Smooth muscle cell (in vitro differentiated cells): ENCODE data around the gene LPCAT3. TPM values are rescaled to one million over a fixed set of nuclear protein-coding genes. Genes with fewer than 3 reads are reported as not detected.

Source experiments
- DNase-seq: peaks from one replicate; lab custom pipeline; 2025; ENCODE audit not compliant: unreplicated experiment; lab: John Stamatoyannopoulos, UW
- H2AFZ ChIP-seq: fragments of 200-600 bp; sonication (generic); 2 replicates; pipeline ENCODE4 v1.6.0; 2016; ENCODE audit warnings: antibody characterized with exemption, low read depth, mild to moderate bottlenecking
- H3F3A ChIP-seq: fragments of 200-600 bp; sonication (generic); 2 replicates; pipeline ENCODE4 v1.6.0; 2017; ENCODE audit warnings: antibody characterized with exemption, low read depth
- H3K27ac ChIP-seq: fragments of 200-600 bp; sonication (generic); 2 replicates; pipeline ENCODE4 v1.5.1; 2016; ENCODE audit warnings: low read depth, mild to moderate bottlenecking
- H3K27me3 ChIP-seq: fragments of 200-600 bp; sonication (generic); 2 replicates; pipeline ENCODE4 v1.6.1; 2016; ENCODE audit warnings: low read depth, mild to moderate bottlenecking
- H3K36me3 ChIP-seq: fragments of 200-600 bp; sonication (generic); 2 replicates; pipeline ENCODE4 v1.5.1; 2016; ENCODE audit warnings: low read depth
- H3K4me1 ChIP-seq: fragments of 200-600 bp; sonication (generic); 2 replicates; pipeline ENCODE4 v1.5.1; 2016; ENCODE audit warnings: low read depth
- H3K4me2 ChIP-seq: fragments of 200-600 bp; sonication (generic); 2 replicates; pipeline ENCODE4 v1.6.0; 2016; ENCODE audit warnings: mild to moderate bottlenecking
- H3K4me3 ChIP-seq: fragments of 200-600 bp; sonication (generic); 2 replicates; pipeline ENCODE4 v1.5.1; 2016; ENCODE audit warnings: mild to moderate bottlenecking
- H3K79me2 ChIP-seq: fragments of 200-600 bp; sonication (generic); 2 replicates; pipeline ENCODE4 v1.6.0; 2016; ENCODE audit warnings: low read depth, mild to moderate bottlenecking
- H3K9ac ChIP-seq: fragments of 200-600 bp; sonication (generic); 2 replicates; pipeline ENCODE4 v1.6.0; 2016; ENCODE audit warnings: low read depth
- H3K9me3 ChIP-seq: fragments of 200-600 bp; sonication (generic); replicated peaks from 2 replicates; pipeline ENCODE4 v1.5.1; 2016; ENCODE audit warnings: low read depth
- H4K20me1 ChIP-seq: fragments of 200-600 bp; sonication (generic); 2 replicates; pipeline ENCODE4 v1.6.0; 2016; ENCODE audit warnings: low read depth
- CTCF ChIP-seq: fragments of 200-600 bp; sonication (generic); IDR thresholded peaks from 2 replicates; pipeline ENCODE4 v1.5.1; 2017; ENCODE audit warnings: borderline replicate concordance, mild to moderate bottlenecking, antibody characterized with exemption; ENCODE audit not compliant: insufficient read depth, poor library complexity, severe bottlenecking
- WGBS: methylation state at CpG from one replicate; pipeline ENCODE4 v1.1.7; 2016; ENCODE audit warnings: low lambda C conversion rate; 5-methylcytosine and 5-hydroxymethylcytosine counted together
- polyA plus RNA-seq: library from polyadenylated mRNA; unstranded; fragments of >200 nt; fragmentation: Nextera tagmentation; extraction: Ambion mirVana; gene quantifications from 2 replicates; pipeline ENCODE4 v1.2.1, GENCODE V29; 2016
- total RNA-seq: library from RNA; depleted of rRNA; stranded (reverse); fragments of >200 nt; gene quantifications from 2 replicates; pipeline ENCODE4 v1.2.3, GENCODE V29; 2014

Gene LPCAT3
- total and polyA plus RNA-seq, 2 experiments from 2014 or later, result 28.3 to 35.9 TPM

GRCh38 chr12:7034464-7034863 lies 16.2 kb upstream of the LPCAT3 start:
- Histone ChIP-seq H3K9ac (no peak overlapping the region), H3K79me2 (no peaks in the 10 kb centered on the region), H2AFZ (no peak overlapping the region), H3K4me1 (no peaks in the 10 kb centered on the region), H3K27ac (no peak overlapping the region), H3K27me3 (no peaks in the 10 kb centered on the region), H3K4me3 (no peak overlapping the region), H3K4me2 (no peak overlapping the region), H3K9me3 (no peaks in the 10 kb centered on the region), H3F3A (no peaks in the 10 kb centered on the region), H4K20me1 (no peaks in the 10 kb centered on the region), H3K36me3 (no peaks in the 10 kb centered on the region)
- TF ChIP-seq CTCF, result no peak
- 94% methylated on average over 1 of the region's 1 CpG for WGBS
- DNase-seq, result no peak

- Histone ChIP-seq H3K4me2 (no peak overlapping the region), H3K4me1 (no peaks in the 10 kb centered on the region), H3K27me3 (no peaks in the 10 kb centered on the region), H3K9me3 (no peaks in the 10 kb centered on the region), H3K79me2 (no peaks in the 10 kb centered on the region), H3K27ac (no peak overlapping the region), H3K9ac (no peak overlapping the region), H4K20me1 (no peaks in the 10 kb centered on the region), H3F3A (no peaks in the 10 kb centered on the region), H2AFZ (no peak overlapping the region), H3K36me3 (no peaks in the 10 kb centered on the region), H3K4me3 (no peak overlapping the region)
- 100% methylated on average over 2 of the region's 2 CpGs for WGBS
- no peak for DNase-seq
- no peak for TF ChIP-seq CTCF
These were observed 14.7 kb upstream of the LPCAT3 start for GRCh38 chr12:7032990-7033389.

GRCh38 chr12:7031306-7031705 lies 13.0 kb upstream of the LPCAT3 start:
- H3K36me3 ChIP-seq, result no peaks in the 10 kb centered on the region
- no peak for TF ChIP-seq CTCF
- H3K79me2 ChIP-seq, result no peaks in the 10 kb centered on the region
- no peaks in the 10 kb centered on the region for H3K4me1 ChIP-seq
- no peaks in the 10 kb centered on the region for H4K20me1 ChIP-seq
- no peak overlapping the region for H3K9ac ChIP-seq
- no peaks in the 10 kb centered on the region for H3K27me3 ChIP-seq
- DNase-seq, result no peak
- 89% methylated on average over 6 of the region's 6 CpGs for WGBS
- H2AFZ ChIP-seq, result no peak overlapping the region
- no peaks in the 10 kb centered on the region for H3F3A ChIP-seq
- no peak overlapping the region for H3K4me2 ChIP-seq
- no peak overlapping the region for H3K27ac ChIP-seq
- H3K9me3 ChIP-seq, result no peaks in the 10 kb centered on the region
- no peak overlapping the region for H3K4me3 ChIP-seq

GRCh38 chr12:7026854-7027253 lies 8.6 kb upstream of the LPCAT3 start:
- Histone ChIP-seq H3K9me3 (no peaks in the 10 kb centered on the region), H3K9ac (no peak overlapping the region), H3K27ac (no peak overlapping the region), H3K36me3 (no peaks in the 10 kb centered on the region), H4K20me1 (no peaks in the 10 kb centered on the region), H3K4me3 (no peak overlapping the region), H2AFZ (no peak overlapping the region), H3K4me2 (no peak overlapping the region), H3K4me1 (no peaks in the 10 kb centered on the region), H3K79me2 (no peaks in the 10 kb centered on the region), H3K27me3 (no peaks in the 10 kb centered on the region), H3F3A (no peaks in the 10 kb centered on the region)
- DNase-seq, result no peak
- TF ChIP-seq CTCF, result no peak
- WGBS, result 94% methylated on average over 1 of the region's 1 CpG
